Activated T-cell treated with anti-CD3 and anti-CD28 coated beads, Interleukin-2, amount 50 U/mL, for 24 hours (primary cell): ENCODE results near the gene PLXNC1.
A peak's percentile ranks its signal among the peaks of the same experiment; 100 is the strongest.

ENCODE experiments used
- DNase-seq: peaks from one replicate; pipeline ENCODE4 v3.0.0-alpha.2; 2020
- H3K27ac Mint-ChIP-seq: 2 replicates; pipeline ENCODE4 v1.8.0; 2020; ENCODE audit warnings: mild to moderate bottlenecking, mixed read lengths
- H3K27me3 Mint-ChIP-seq: 2 replicates; pipeline ENCODE4 v1.8.0; 2020; ENCODE audit warnings: mixed read lengths
- H3K36me3 Mint-ChIP-seq: 2 replicates; pipeline ENCODE4 v1.8.0; 2020; ENCODE audit warnings: low read depth, mixed read lengths
- H3K4me1 Mint-ChIP-seq: 2 replicates; pipeline ENCODE4 v1.8.0; 2020; ENCODE audit warnings: low read depth, mixed read lengths
- H3K4me3 Mint-ChIP-seq: 2 replicates; pipeline ENCODE4 v1.8.0; 2020; ENCODE audit warnings: mild to moderate bottlenecking, moderate library complexity, mixed read lengths
- H3K9me3 Mint-ChIP-seq: 2 replicates; pipeline ENCODE4 v1.8.0; 2020; ENCODE audit warnings: mixed read lengths

The PLXNC1 gene

GRCh38 chr12:94121886-94122285, 26.5 kb upstream of the PLXNC1 start:
- DNase-seq: no peak
- H3K36me3 Mint-ChIP-seq: no peaks in the 10 kb centered on the region
- no peak overlapping the region for H3K4me3 Mint-ChIP-seq
- H3K27ac Mint-ChIP-seq: no peak overlapping the region
- peaks cover 41% of the 10 kb centered on the region for H3K4me1 Mint-ChIP-seq
- no peaks in the 10 kb centered on the region for H3K9me3 Mint-ChIP-seq
- H3K27me3 Mint-ChIP-seq: no peaks in the 10 kb centered on the region

DNA sequence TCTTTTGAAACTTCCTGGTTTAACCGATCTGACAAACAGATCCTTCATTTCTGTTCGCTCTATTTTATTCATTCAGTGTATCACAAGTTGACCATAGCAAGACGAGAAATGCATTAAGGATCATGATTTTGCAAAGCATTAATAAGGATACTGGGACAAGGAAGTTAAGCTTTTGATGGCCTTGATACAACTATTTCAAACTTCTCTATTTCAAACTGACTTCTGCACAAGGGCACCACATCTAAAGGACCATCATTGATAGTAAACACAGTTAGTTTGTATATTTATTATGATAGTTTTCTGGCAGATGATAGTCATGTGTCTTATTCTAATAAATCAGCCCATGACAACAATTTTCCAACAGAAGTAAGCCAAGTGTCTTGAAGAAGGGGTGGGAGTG, 25.8 kb upstream of the PLXNC1 start:
- Mint-ChIP-seq H3K27me3 (no peaks in the 10 kb centered on the region), H3K27ac (no peak overlapping the region), H3K36me3 (no peaks in the 10 kb centered on the region), H3K9me3 (no peaks in the 10 kb centered on the region), H3K4me3 (no peak overlapping the region), H3K4me1 (peaks cover 45% of the 10 kb centered on the region)
- no peak for DNase-seq

DNA sequence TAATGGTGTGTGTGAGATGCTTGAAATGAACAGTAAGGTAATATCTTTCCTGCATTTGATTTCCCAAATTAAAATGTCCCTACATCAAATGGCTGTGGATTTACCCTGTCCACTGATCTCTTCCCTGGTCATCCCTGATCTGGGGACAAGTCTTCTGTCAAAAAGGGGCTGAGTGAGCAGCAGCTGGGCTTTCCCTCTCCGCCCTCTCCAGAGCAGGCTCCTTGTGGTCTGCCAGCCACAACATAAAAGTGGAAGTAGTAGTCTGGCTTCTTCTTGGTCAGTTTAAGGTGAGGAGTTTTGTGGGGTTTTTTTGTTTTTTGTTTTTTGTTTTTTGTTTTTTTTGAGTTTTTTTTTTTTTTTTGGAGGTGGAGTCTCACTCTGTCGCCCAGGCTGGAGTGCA, 25.2 kb upstream of the PLXNC1 start:
- Mint-ChIP-seq H3K4me3 (no peak overlapping the region), H3K36me3 (no peaks in the 10 kb centered on the region), H3K27ac (peak overlapping the region; percentile 39), H3K9me3 (no peaks in the 10 kb centered on the region), H3K4me1 (peaks cover 45% of the 10 kb centered on the region), H3K27me3 (no peaks in the 10 kb centered on the region)
- DNase-seq: no peak

DNA sequence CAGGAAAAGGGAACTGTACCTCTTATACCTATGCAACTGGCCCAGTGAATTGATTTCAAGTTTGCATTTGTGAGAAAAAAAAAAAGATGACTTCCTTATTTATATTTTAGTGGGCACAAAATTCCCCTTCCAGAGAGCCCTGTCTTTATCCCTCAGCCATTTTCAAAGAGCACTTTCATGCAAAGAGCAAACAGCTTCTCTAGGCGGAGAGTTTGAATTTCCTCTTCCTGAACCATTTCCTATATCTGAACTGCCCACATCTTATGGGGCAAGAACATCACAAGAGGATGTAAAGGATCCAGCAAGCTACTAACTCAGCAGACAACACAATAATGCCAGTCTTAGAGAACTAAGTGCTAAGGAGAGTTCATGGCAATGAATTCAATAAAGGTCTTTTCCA, 22.3 kb upstream of the PLXNC1 start:
- no peaks in the 10 kb centered on the region for H3K27me3 Mint-ChIP-seq
- no peaks in the 10 kb centered on the region for H3K9me3 Mint-ChIP-seq
- H3K27ac Mint-ChIP-seq: no peak overlapping the region
- DNase-seq: no peak
- no peaks in the 10 kb centered on the region for H3K36me3 Mint-ChIP-seq
- H3K4me3 Mint-ChIP-seq: no peak overlapping the region
- peaks cover 45% of the 10 kb centered on the region for H3K4me1 Mint-ChIP-seq

GRCh38 chr12:94127239-94128131, 20.9 kb upstream of the PLXNC1 start:
- H3K9me3 Mint-ChIP-seq: no peaks in the 10 kb centered on the region
- H3K27ac Mint-ChIP-seq: no peak overlapping the region
- no peak overlapping the region for H3K4me3 Mint-ChIP-seq
- no peak for DNase-seq
- no peaks in the 10 kb centered on the region for H3K27me3 Mint-ChIP-seq
- peaks cover 42% of the 10 kb centered on the region for H3K4me1 Mint-ChIP-seq
- no peaks in the 10 kb centered on the region for H3K36me3 Mint-ChIP-seq

- no peak for DNase-seq
- no peak overlapping the region for H3K4me3 Mint-ChIP-seq
Observed at GRCh38 chr12:94128280-94128679, 20.1 kb upstream of the PLXNC1 start.

DNA sequence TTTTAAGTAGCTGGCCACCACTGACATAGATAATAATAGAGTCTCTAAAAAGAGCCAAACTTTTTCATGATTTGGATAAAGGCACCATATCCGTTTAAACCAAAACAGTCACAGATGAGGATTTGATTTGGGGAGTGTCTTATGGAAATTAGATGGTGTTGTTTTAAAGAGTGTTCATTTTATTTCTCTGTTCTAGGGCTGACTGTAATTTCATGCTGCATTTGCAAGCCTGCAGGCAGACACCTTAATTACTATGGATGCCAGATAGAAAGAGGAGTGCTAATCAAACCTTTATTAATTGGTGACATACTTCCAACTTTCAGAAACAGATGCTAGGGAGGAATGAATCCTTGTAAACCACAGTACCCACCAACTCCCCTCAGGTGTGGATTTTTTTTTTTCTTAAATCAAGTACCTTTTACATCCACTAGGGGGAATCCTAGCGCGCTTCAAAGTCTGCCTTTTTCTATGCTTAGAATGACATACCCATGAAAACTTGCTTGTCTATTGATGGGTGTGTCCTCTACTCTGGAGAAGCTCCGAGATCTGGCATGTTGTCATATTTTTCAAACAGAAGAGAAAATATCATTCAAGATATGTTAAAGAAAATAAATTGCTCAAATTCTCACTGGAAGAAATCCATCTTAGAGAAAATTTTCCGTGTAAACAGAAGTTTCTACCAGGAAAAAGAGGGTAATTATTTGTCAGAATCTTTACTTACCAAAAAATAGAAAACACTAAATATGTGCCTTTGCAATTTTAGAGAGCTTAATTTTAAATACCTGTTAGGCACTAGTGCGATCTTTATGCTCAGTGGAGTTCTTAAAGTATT, 14.2 kb upstream of the PLXNC1 start:
- peaks cover 3% of the 10 kb centered on the region for H3K4me1 Mint-ChIP-seq
- H3K27ac Mint-ChIP-seq: no peak overlapping the region
- H3K9me3 Mint-ChIP-seq: no peaks in the 10 kb centered on the region
- no peaks in the 10 kb centered on the region for H3K36me3 Mint-ChIP-seq
- no peaks in the 10 kb centered on the region for H3K27me3 Mint-ChIP-seq
- H3K4me3 Mint-ChIP-seq: no peak overlapping the region
- DNase-seq: no peak

More at GRCh38 chr12:94128280-94128679, 20.1 kb upstream of the PLXNC1 start:
- Mint-ChIP-seq H3K4me1 (peaks cover 35% of the 10 kb centered on the region), H3K27me3 (no peaks in the 10 kb centered on the region), H3K9me3 (no peaks in the 10 kb centered on the region), H3K36me3 (no peaks in the 10 kb centered on the region), H3K27ac (no peak overlapping the region)

DNA sequence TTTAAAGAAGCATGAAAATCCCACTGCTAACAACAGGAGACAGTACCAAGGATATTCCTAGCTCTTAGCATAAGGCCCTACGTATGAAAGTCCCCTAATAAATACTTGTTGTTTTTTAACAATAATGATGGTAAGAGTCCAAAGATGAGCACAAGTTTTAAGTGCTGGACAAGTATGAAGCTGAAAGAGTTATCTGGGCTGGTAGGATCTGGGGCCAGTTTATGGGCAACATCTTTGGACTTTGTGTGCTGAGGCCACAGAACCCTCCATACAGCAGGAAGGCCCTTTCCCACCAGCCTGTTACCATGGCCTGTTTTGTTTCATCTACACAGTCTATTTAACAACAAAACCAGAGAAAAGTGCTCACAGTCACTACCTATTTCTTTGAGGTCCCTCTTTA, 12.5 kb upstream of the PLXNC1 start:
- Mint-ChIP-seq H3K27ac (no peak overlapping the region), H3K36me3 (no peaks in the 10 kb centered on the region), H3K27me3 (no peaks in the 10 kb centered on the region), H3K9me3 (no peaks in the 10 kb centered on the region), H3K4me3 (no peak overlapping the region), H3K4me1 (peaks cover 3% of the 10 kb centered on the region)
- DNase-seq: no peak

GRCh38 chr12:94139816-94140215, 8.6 kb upstream of the PLXNC1 start:
- no peak overlapping the region for H3K4me3 Mint-ChIP-seq

DNA sequence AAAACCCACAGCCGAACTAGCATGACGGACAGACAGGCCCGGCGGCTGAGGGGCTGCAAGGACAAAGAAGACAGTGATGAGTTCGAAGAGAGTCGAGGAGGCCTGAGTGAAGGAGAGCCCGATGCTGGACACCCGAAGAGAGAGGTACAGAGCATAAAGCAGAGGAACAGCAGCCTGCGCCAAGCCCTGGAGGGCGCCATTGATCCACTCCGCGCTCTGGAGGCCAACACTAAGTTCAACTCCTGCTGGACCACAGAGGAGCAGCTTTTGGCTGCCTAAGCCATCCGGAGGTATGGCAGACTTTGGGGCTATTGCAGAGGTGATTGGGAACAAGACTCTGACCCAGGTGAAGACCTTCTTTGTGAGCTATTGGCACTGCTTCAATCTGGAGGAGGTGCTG, 7.8 kb upstream of the PLXNC1 start:
- Mint-ChIP-seq H3K27me3 (no peaks in the 10 kb centered on the region), H3K4me1 (peaks cover 8% of the 10 kb centered on the region), H3K9me3 (no peaks in the 10 kb centered on the region), H3K27ac (no peak overlapping the region), H3K4me3 (no peak overlapping the region), H3K36me3 (no peaks in the 10 kb centered on the region)
- peak; percentile 75 for DNase-seq

More at GRCh38 chr12:94139816-94140215, 8.6 kb upstream of the PLXNC1 start:
- Mint-ChIP-seq H3K9me3 (no peaks in the 10 kb centered on the region), H3K36me3 (no peaks in the 10 kb centered on the region), H3K27ac (no peak overlapping the region), H3K4me1 (peaks cover 8% of the 10 kb centered on the region), H3K27me3 (no peaks in the 10 kb centered on the region)
- no peak for DNase-seq

- Mint-ChIP-seq H3K9me3 (no peaks in the 10 kb centered on the region), H3K4me1 (peaks cover 8% of the 10 kb centered on the region), H3K27me3 (peaks cover 1% of the 10 kb centered on the region), H3K4me3 (no peak overlapping the region), H3K36me3 (no peaks in the 10 kb centered on the region), H3K27ac (no peak overlapping the region)
- DNase-seq: no peak
Observed at GRCh38 chr12:94141004-94141764, 7.2 kb upstream of the PLXNC1 start.

DNA sequence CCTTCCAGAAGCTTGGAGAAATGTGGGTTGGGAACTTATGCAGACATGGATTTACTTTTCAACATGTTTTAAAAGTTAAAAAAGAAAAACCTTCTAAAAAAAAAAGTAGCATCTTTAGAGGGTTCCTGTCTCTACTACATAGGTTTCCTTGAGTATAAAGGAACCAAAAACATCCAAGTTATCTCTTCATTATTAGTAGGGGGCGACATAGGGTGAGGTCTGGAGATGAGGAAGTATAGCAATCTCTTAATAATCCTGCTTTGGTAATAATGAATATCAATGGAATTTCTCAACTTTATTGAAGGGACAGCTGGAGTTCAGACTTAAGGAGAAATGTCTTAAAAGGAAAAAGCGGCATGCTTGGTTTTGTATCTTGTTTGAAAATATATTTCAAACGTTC, 6.5 kb upstream of the PLXNC1 start:
- Mint-ChIP-seq H3K9me3 (no peaks in the 10 kb centered on the region), H3K36me3 (no peaks in the 10 kb centered on the region), H3K4me3 (no peak overlapping the region), H3K27me3 (peaks cover 9% of the 10 kb centered on the region), H3K27ac (no peak overlapping the region), H3K4me1 (peaks cover 8% of the 10 kb centered on the region)
- DNase-seq: no peak

DNA sequence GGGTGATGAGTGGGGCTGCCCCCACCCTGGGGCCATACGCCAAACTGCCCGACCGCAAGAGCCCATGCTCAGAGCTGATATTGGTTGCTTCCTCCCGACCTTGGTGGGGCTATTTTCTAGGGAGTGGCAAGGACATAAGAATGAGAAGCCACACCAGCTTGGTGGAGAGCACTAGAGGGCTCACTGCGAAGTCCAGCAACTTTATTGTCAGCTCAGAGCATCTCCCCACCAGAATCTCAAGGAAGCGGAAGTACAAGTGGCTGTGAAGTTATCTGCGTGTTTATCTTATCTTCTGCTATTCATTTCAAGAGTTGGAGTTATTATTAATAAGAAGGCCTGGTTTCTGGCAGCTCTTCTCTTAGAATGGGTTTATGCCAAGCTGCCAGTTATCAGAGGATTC, 4.9 kb upstream of the PLXNC1 start:
- no peaks in the 10 kb centered on the region for H3K36me3 Mint-ChIP-seq
- H3K27me3 Mint-ChIP-seq: peaks cover 17% of the 10 kb centered on the region
- no peak for DNase-seq
- peaks cover 17% of the 10 kb centered on the region for H3K4me1 Mint-ChIP-seq
- no peak overlapping the region for H3K27ac Mint-ChIP-seq
- H3K9me3 Mint-ChIP-seq: no peaks in the 10 kb centered on the region
- no peak overlapping the region for H3K4me3 Mint-ChIP-seq

- Mint-ChIP-seq H3K27ac (no peak overlapping the region), H3K27me3 (peaks cover 17% of the 10 kb centered on the region), H3K9me3 (no peaks in the 10 kb centered on the region), H3K4me1 (peaks cover 17% of the 10 kb centered on the region), H3K36me3 (no peaks in the 10 kb centered on the region), H3K4me3 (no peak overlapping the region)
- DNase-seq: no peak
Observed at GRCh38 chr12:94143951-94144350, 4.4 kb upstream of the PLXNC1 start.
